Neutrophil (primary cell): ENCODE results near the gene ASB18.

Source experiments
- H3K27ac ChIP-seq: fragments of 200-600 bp; sonication (generic); 2 replicates; pipeline ENCODE4 v1.5.1; 2016; ENCODE audit warnings: mild to moderate bottlenecking, moderate library complexity
- H3K27me3 ChIP-seq: fragments of 200-600 bp; sonication (generic); 2 replicates; pipeline ENCODE4 v1.6.0; 2016; ENCODE audit warnings: mild to moderate bottlenecking
- H3K36me3 ChIP-seq: fragments of 200-600 bp; sonication (generic); 2 replicates; pipeline ENCODE4 v1.5.1; 2017
- H3K4me1 ChIP-seq, 2 experiments: fragments of 200-600 bp in 1 of 2; sonication (generic) in 1 of 2; 1 replicate in 1 of 2; 2 replicates in 1 of 2; pipeline versions ENCODE4 v1.5.1 to v1.6.1; 2013 to 2016; ENCODE audit warnings: low read depth in 1 of 2, low read length in 1 of 2, mild to moderate bottlenecking in 1 of 2, moderate library complexity in 1 of 2; ENCODE audit not compliant: control insufficient read depth in 1 of 2, insufficient read depth in 1 of 2
- H3K4me3 ChIP-seq, 2 experiments: fragments of 200-600 bp in 1 of 2; sonication (generic) in 1 of 2; 1 replicate in 1 of 2; 2 replicates in 1 of 2; pipeline ENCODE4 v1.5.1; 2013 to 2016; ENCODE audit warnings: low read depth in 1 of 2, low read length in 1 of 2, mild to moderate bottlenecking in 1 of 2, moderate library complexity in 1 of 2
- H3K9me3 ChIP-seq: fragments of 200-600 bp; sonication (generic); 2 replicates; pipeline ENCODE4 v1.5.1; 2016
- CTCF ChIP-seq: fragments of 200-600 bp; sonication (generic); IDR thresholded peaks from 2 replicates; pipeline ENCODE4 v1.5.1; 2016; ENCODE audit warnings: antibody characterized with exemption

The ASB18 gene

GRCh38 chr2:236241181-236242056 is 22.8 kb downstream of the ASB18 start:
- Histone ChIP-seq H3K4me1 (no peaks in the 10 kb centered on the region), H3K27me3 (peaks cover 62% of the 10 kb centered on the region), H3K4me3 (no peak overlapping the region), H3K36me3 (no peaks in the 10 kb centered on the region), H3K9me3 (no peaks in the 10 kb centered on the region), H3K27ac (no peak overlapping the region)
- TF ChIP-seq CTCF: no peak

- H3K4me3 ChIP-seq: no peak overlapping the region
- H3K27me3 ChIP-seq: peaks cover 72% of the 10 kb centered on the region
- H3K36me3 ChIP-seq: no peaks in the 10 kb centered on the region
- H3K27ac ChIP-seq: no peak overlapping the region
- no peaks in the 10 kb centered on the region for H3K4me1 ChIP-seq
- no peaks in the 10 kb centered on the region for H3K9me3 ChIP-seq
- TF ChIP-seq CTCF: no peak
Observed at GRCh38 chr2:236240228-236240990, 23.8 kb downstream of the ASB18 start.

- Histone ChIP-seq H3K4me1 (no peaks in the 10 kb centered on the region), H3K27me3 (peaks cover 82% of the 10 kb centered on the region), H3K9me3 (no peaks in the 10 kb centered on the region), H3K27ac (no peak overlapping the region), H3K4me3 (no peak overlapping the region), H3K36me3 (no peaks in the 10 kb centered on the region)
- no peak for TF ChIP-seq CTCF
Observed at GRCh38 chr2:236239276-236240065, 24.7 kb downstream of the ASB18 start.

- no peaks in the 10 kb centered on the region for H3K4me1 ChIP-seq
- H3K27me3 ChIP-seq: peaks cover 88% of the 10 kb centered on the region
Observed at GRCh38 chr2:236238751-236239150, 25.5 kb downstream of the ASB18 start.

More at GRCh38 chr2:236238751-236239150, 25.5 kb downstream of the ASB18 start:
- TF ChIP-seq CTCF: no peak
- no peaks in the 10 kb centered on the region for H3K36me3 ChIP-seq
- no peaks in the 10 kb centered on the region for H3K9me3 ChIP-seq
- H3K4me3 ChIP-seq: no peak overlapping the region
- H3K27ac ChIP-seq: no peak overlapping the region
